ENCODE results near the gene XRCC3. TPM values are rescaled to one million over a fixed set of nuclear protein-coding genes. Genes with fewer than 3 reads are reported as not detected.

XRCC3 gene
- total and polyA plus RNA-seq, 10 of the 15 experiments (the other 5 are each of a cell fraction or from before 2014, with no cell fraction given), result 0.37 to 52.0 (median 26.8) TPM

DNA sequence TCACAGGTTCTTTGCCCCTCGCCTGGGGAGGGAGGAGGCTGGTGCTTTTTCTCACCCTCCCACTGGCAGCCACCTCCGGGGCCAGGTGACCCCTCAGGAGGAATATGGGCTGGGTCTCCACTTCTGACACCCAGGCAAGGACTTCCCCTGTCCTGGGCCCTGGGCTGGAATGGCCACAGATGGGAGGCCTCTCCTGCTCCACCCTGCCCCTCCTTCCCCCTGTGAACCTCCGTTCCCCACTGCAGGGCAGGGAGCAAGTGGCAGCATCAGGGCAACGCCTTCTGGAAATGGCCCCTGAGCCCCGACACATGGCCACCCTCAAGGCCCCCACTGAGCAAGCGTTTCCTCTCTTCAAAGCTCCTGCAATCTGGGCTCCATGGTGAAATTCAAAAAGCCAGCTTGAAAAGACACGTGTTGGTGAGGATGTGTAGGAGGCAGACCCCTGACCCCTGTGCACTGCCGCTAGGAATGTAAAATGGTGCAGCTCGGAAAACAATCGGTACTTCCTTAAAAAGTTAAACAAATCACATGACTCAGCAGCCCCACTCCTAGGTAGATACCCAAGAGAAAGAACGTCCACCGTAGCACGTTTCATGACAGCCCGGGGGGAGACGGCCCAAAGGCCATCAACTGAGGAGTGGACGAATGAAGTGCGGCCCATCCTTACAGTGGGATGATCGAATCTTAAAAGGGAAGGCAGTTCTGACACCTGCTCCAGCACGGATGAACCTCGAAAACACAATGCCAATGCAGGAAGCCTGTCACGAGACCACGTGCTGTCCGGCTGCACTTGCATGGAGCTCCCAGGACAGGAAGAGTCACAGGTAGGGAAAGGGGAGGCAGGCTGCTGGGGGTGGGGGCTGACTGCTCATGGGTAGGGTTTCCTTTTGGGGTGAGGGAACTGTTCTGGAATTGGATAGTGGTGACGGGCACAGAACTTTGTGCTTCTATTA, 11.5 kb downstream of the XRCC3 start:
- Histone ChIP-seq H3K9ac (ENCODE audit: control insufficient read depth, insufficient read depth, low read length) (no peak overlapping the region), H2AFZ (ENCODE audit: control insufficient read depth, low read depth, low read length) (no peak overlapping the region), H4K20me1 (ENCODE audit: control insufficient read depth, insufficient read depth) (no peaks in the 10 kb centered on the region), H3K9me3 (replicated peaks; ENCODE audit: control insufficient read depth, insufficient read depth, low read length) (no peaks in the 10 kb centered on the region), H3K79me2 (ENCODE audit: control insufficient read depth, insufficient read depth, low read length) (no peaks in the 10 kb centered on the region), H3K4me1 (ENCODE audit: control insufficient read depth, insufficient read depth, low read length) (no peaks in the 10 kb centered on the region), H3K4me3 (no peak overlapping the region), H3K36me3 (ENCODE audit: control insufficient read depth in 2 of 2, insufficient read depth in 2 of 2, low read length in 1 of 2) (peaks cover 8 to 49% of the 10 kb centered on the region in 2 experiments; a peak in 3 of 4 replicates), H3K27me3 (replicated peaks in 1 of 2; ENCODE audit: control insufficient read depth in 2 of 2, insufficient read depth in 2 of 2, low read length in 1 of 2) (no peaks in the 10 kb centered on the region), H3K4me2 (ENCODE audit: control insufficient read depth, insufficient read depth) (no peak overlapping the region), H3K27ac (ENCODE audit: control insufficient read depth, insufficient read depth) (no peak overlapping the region)
- no peak for DNase-seq (ENCODE audit: low read depth, low spot score)
- in situ Hi-C loops (cut with MboI) (no loop called here), intact Hi-C loops (cut with micrococcal nuclease; ENCODE audit: unreplicated experiment) (no loop called here)
- ChIA-PET RAD21 (ENCODE audit: unreplicated experiment) (no interaction called here), POLR2A (no interaction called here), CTCF (interaction anchor here (1.3 kb wide), 1 partner anchor 11 kb away, joined by 5 read pairs; no protein-coding TSS in a partner anchor), SMC1A (ENCODE audit: uncharacterized antibody, unreplicated experiment) (no interaction called here)
- no peak for FAIRE-seq
- no TSS peak for BruUV-seq (replicated peaks)
- ATAC-seq, result no peak
- WGBS (ENCODE audit: insufficient coverage, insufficient replicate concordance, low lambda C conversion rate, missing lambda C conversion rate), result 89% methylated on average over 21 of the region's 24 CpGs
- TF ChIP-seq, protein P1, sequence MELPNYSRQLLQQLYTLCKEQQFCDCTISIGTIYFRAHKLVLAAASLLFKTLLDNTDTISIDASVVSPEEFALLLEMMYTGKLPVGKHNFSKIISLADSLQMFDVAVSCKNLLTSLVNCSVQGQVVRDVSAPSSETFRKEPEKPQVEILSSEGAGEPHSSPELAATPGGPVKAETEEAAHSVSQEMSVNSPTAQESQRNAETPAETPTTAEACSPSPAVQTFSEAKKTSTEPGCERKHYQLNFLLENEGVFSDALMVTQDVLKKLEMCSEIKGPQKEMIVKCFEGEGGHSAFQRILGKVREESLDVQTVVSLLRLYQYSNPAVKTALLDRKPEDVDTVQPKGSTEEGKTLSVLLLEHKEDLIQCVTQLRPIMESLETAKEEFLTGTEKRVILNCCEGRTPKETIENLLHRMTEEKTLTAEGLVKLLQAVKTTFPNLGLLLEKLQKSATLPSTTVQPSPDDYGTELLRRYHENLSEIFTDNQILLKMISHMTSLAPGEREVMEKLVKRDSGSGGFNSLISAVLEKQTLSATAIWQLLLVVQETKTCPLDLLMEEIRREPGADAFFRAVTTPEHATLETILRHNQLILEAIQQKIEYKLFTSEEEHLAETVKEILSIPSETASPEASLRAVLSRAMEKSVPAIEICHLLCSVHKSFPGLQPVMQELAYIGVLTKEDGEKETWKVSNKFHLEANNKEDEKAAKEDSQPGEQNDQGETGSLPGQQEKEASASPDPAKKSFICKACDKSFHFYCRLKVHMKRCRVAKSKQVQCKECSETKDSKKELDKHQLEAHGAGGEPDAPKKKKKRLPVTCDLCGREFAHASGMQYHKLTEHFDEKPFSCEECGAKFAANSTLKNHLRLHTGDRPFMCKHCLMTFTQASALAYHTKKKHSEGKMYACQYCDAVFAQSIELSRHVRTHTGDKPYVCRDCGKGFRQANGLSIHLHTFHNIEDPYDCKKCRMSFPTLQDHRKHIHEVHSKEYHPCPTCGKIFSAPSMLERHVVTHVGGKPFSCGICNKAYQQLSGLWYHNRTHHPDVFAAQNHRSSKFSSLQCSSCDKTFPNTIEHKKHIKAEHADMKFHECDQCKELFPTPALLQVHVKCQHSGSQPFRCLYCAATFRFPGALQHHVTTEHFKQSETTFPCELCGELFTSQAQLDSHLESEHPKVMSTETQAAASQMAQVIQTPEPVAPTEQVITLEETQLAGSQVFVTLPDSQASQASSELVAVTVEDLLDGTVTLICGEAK (IDR thresholded peaks at IDR 0.05; ENCODE audit: borderline replicate concordance), result no peak
- TF ChIP-seq PML (IDR thresholded peaks at IDR 0.05; ENCODE audit: low read length) (0 out of 2 replicates have a peak, but pooled peaks have one; percentile 41), SUZ12 (IDR thresholded peaks at IDR 0.05; ENCODE audit: unreplicated experiment) (no peak), POLR2A (IDR thresholded peaks at IDR 0.05; ENCODE audit: low read depth, low read length) (peak; percentile 44; the same call in 1 of the 2 replicates), PAX8 (IDR thresholded peaks at IDR 0.05) (no peak), IKZF1 (conservative IDR thresholded peaks at IDR 0.05) (no peak)
- TF ChIP-seq, protein P2, sequence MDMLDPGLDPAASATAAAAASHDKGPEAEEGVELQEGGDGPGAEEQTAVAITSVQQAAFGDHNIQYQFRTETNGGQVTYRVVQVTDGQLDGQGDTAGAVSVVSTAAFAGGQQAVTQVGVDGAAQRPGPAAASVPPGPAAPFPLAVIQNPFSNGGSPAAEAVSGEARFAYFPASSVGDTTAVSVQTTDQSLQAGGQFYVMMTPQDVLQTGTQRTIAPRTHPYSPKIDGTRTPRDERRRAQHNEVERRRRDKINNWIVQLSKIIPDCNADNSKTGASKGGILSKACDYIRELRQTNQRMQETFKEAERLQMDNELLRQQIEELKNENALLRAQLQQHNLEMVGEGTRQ (IDR thresholded peaks at IDR 0.05; ENCODE audit: borderline replicate concordance, low read depth, low read length), result no peak
- TF ChIP-seq, protein P3, sequence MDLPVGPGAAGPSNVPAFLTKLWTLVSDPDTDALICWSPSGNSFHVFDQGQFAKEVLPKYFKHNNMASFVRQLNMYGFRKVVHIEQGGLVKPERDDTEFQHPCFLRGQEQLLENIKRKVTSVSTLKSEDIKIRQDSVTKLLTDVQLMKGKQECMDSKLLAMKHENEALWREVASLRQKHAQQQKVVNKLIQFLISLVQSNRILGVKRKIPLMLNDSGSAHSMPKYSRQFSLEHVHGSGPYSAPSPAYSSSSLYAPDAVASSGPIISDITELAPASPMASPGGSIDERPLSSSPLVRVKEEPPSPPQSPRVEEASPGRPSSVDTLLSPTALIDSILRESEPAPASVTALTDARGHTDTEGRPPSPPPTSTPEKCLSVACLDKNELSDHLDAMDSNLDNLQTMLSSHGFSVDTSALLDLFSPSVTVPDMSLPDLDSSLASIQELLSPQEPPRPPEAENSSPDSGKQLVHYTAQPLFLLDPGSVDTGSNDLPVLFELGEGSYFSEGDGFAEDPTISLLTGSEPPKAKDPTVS (IDR thresholded peaks at IDR 0.05; ENCODE audit: low read depth, low read length), result no peak
- TF ChIP-seq, protein P4, sequence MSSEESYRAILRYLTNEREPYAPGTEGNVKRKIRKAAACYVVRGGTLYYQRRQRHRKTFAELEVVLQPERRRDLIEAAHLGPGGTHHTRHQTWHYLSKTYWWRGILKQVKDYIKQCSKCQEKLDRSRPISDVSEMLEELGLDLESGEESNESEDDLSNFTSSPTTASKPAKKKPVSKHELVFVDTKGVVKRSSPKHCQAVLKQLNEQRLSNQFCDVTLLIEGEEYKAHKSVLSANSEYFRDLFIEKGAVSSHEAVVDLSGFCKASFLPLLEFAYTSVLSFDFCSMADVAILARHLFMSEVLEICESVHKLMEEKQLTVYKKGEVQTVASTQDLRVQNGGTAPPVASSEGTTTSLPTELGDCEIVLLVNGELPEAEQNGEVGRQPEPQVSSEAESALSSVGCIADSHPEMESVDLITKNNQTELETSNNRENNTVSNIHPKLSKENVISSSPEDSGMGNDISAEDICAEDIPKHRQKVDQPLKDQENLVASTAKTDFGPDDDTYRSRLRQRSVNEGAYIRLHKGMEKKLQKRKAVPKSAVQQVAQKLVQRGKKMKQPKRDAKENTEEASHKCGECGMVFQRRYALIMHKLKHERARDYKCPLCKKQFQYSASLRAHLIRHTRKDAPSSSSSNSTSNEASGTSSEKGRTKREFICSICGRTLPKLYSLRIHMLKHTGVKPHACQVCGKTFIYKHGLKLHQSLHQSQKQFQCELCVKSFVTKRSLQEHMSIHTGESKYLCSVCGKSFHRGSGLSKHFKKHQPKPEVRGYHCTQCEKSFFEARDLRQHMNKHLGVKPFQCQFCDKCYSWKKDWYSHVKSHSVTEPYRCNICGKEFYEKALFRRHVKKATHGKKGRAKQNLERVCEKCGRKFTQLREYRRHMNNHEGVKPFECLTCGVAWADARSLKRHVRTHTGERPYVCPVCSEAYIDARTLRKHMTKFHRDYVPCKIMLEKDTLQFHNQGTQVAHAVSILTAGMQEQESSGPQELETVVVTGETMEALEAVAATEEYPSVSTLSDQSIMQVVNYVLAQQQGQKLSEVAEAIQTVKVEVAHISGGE (CRISPR knock-in tag; IDR thresholded peaks at IDR 0.05), result no peak
- TF ChIP-seq, protein P5, sequence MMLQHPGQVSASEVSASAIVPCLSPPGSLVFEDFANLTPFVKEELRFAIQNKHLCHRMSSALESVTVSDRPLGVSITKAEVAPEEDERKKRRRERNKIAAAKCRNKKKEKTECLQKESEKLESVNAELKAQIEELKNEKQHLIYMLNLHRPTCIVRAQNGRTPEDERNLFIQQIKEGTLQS (IDR thresholded peaks at IDR 0.05; ENCODE audit: borderline replicate concordance, extremely low read depth, low read depth, low read length), result no peak
- TF ChIP-seq, protein P6, sequence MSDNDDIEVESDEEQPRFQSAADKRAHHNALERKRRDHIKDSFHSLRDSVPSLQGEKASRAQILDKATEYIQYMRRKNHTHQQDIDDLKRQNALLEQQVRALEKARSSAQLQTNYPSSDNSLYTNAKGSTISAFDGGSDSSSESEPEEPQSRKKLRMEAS (IDR thresholded peaks at IDR 0.05; ENCODE audit: low read depth, low read length), result no peak
